ENCODE measurements around the gene ACAD10. TPM values are rescaled to one million over a fixed set of nuclear protein-coding genes. Genes with fewer than 3 reads are reported as not detected.
"Not testable (repeated sequence)": the region's sequence is repeated elsewhere in the genome, so short reads cannot be mapped to it uniquely, and the experiment has no call there.

ACAD10 gene
- total RNA-seq, 1 donor from 2014 or later, result 18.3 TPM

DNA sequence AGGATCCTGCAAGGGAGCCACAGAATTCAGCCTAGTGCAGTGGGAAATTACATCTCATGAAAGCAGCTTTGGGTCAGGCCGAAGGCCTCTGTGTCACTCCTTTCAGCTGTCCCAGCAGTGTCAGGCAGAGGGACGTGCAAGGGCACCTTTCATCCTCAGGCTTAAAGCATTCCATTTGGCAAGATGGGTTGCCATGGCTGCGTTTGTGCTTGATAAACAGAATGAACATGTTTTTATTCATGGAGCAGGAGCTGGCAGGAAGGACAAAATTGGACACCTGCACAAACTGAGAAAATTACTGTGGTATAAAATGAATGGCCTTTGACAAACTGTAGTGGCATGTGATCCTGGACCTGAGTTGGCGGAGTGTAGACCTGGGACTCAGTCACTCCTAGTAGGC, 29.4 kb downstream of the ACAD10 start:
- H3K4me1 ChIP-seq (ENCODE audit: control insufficient read depth in 3 of 3, insufficient read depth in 3 of 3, low read length in 3 of 3), result peaks cover 6 to 13% (median 11%) of the 10 kb centered on the region in 3 donors
- H3K27ac ChIP-seq (ENCODE audit: low read depth, low read length), result peak overlapping the region; percentile 78
- peaks cover 22 to 47% (median 38%) of the 10 kb centered on the region in 3 donors for H3K36me3 ChIP-seq (ENCODE audit: control insufficient read depth in 3 of 3, insufficient read depth in 3 of 3, low read length in 3 of 3)
- no peaks in the 10 kb centered on the region for H3K9me3 ChIP-seq (ENCODE audit: control insufficient read depth in 3 of 3, low read length in 3 of 3)
- no peak overlapping the region for H3K4me3 ChIP-seq (ENCODE audit: low read length in 3 of 3)
- H3K9ac ChIP-seq (ENCODE audit: low read depth in 1 of 3, low read length in 3 of 3), result peak overlapping the region in 2 of 3 donors; percentile 3 to 41
- H3K27me3 ChIP-seq (ENCODE audit: control insufficient read depth in 3 of 3, insufficient read depth in 3 of 3, low read length in 3 of 3), result no peaks in the 10 kb centered on the region

- not testable (repeated sequence) for H3K27me3 ChIP-seq (ENCODE audit: control insufficient read depth in 3 of 3, insufficient read depth in 3 of 3, low read length in 3 of 3); H3K27ac ChIP-seq (ENCODE audit: low read depth, low read length); H3K4me3 ChIP-seq (ENCODE audit: low read length in 3 of 3); H3K9ac ChIP-seq (ENCODE audit: low read depth in 1 of 3, low read length in 3 of 3); H3K9me3 ChIP-seq (ENCODE audit: control insufficient read depth in 3 of 3, low read length in 3 of 3)
- Histone ChIP-seq H3K4me1 (ENCODE audit: control insufficient read depth in 3 of 3, insufficient read depth in 3 of 3, low read length in 3 of 3) (peaks cover 6 to 13% (median 11%) of the 10 kb centered on the region in 3 donors), H3K36me3 (ENCODE audit: control insufficient read depth in 3 of 3, insufficient read depth in 3 of 3, low read length in 3 of 3) (peaks cover 22 to 42% (median 33%) of the 10 kb centered on the region in 3 donors)
These were observed 33.5 kb downstream of the ACAD10 start for GRCh38 chr12:111719316-111719715.

GRCh38 chr12:111720457-111720856, 34.6 kb downstream of the ACAD10 start:
- Histone ChIP-seq H3K9me3 (ENCODE audit: control insufficient read depth in 3 of 3, low read length in 3 of 3) (no peaks in the 10 kb centered on the region), H3K27me3 (ENCODE audit: control insufficient read depth in 3 of 3, insufficient read depth in 3 of 3, low read length in 3 of 3) (no peaks in the 10 kb centered on the region), H3K27ac (ENCODE audit: low read depth, low read length) (no peak overlapping the region), H3K9ac (ENCODE audit: low read depth in 1 of 3, low read length in 3 of 3) (no peak overlapping the region), H3K4me1 (ENCODE audit: control insufficient read depth in 3 of 3, insufficient read depth in 3 of 3, low read length in 3 of 3) (peaks cover 4 to 7% (median 6%) of the 10 kb centered on the region in 3 donors), H3K4me3 (ENCODE audit: low read length in 3 of 3) (no peak overlapping the region), H3K36me3 (ENCODE audit: control insufficient read depth in 3 of 3, insufficient read depth in 3 of 3, low read length in 3 of 3) (peaks cover 20 to 36% (median 28%) of the 10 kb centered on the region in 3 donors)

- H3K4me1 ChIP-seq (ENCODE audit: control insufficient read depth in 3 of 3, insufficient read depth in 3 of 3, low read length in 3 of 3); H3K9me3 ChIP-seq (ENCODE audit: control insufficient read depth in 3 of 3, low read length in 3 of 3); H3K4me3 ChIP-seq (ENCODE audit: low read length in 3 of 3); H3K9ac ChIP-seq (ENCODE audit: low read depth in 1 of 3, low read length in 3 of 3); H3K27ac ChIP-seq (ENCODE audit: low read depth, low read length); H3K27me3 ChIP-seq (ENCODE audit: control insufficient read depth in 3 of 3, insufficient read depth in 3 of 3, low read length in 3 of 3): not testable (repeated sequence)
- peaks cover 24 to 32% (median 29%) of the 10 kb centered on the region in 3 donors for H3K36me3 ChIP-seq (ENCODE audit: control insufficient read depth in 3 of 3, insufficient read depth in 3 of 3, low read length in 3 of 3)
These were observed 38.0 kb downstream of the ACAD10 start for GRCh38 chr12:111723646-111724360.

DNA sequence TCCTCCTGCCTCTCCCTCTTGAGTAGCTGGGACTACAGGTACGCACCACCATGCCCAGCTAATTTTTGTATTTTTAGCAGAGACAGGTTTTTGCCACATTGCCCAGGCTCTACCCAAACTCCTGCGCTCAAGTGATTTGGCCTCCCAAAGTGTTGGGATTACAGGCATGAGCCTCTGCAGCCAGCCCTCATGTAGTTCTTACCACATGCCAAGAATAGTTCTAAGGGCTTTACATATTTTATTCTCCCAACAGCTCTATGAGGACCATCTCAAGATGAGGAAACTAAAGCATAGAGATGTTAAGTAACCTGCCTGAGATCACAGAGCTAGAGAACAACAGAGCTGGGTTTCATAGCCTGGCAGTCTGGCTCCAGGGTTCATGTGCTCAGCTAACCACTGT, 42.9 kb downstream of the ACAD10 start:
- Histone ChIP-seq H3K27me3 (ENCODE audit: control insufficient read depth in 3 of 3, insufficient read depth in 3 of 3, low read length in 3 of 3) (no peaks in the 10 kb centered on the region), H3K36me3 (ENCODE audit: control insufficient read depth in 3 of 3, insufficient read depth in 3 of 3, low read length in 3 of 3) (peaks cover 34 to 45% (median 36%) of the 10 kb centered on the region in 3 donors), H3K9me3 (ENCODE audit: control insufficient read depth in 3 of 3, low read length in 3 of 3) (no peaks in the 10 kb centered on the region), H3K27ac (ENCODE audit: low read depth, low read length) (no peak overlapping the region), H3K4me3 (ENCODE audit: low read length in 3 of 3) (no peak overlapping the region), H3K4me1 (ENCODE audit: control insufficient read depth in 3 of 3, insufficient read depth in 3 of 3, low read length in 3 of 3) (peaks cover 0 to 2% (median 0%) of the 10 kb centered on the region in 3 donors), H3K9ac (ENCODE audit: low read depth in 1 of 3, low read length in 3 of 3) (no peak overlapping the region)

GRCh38 chr12:111730420-111730819, 44.6 kb downstream of the ACAD10 start:
- Histone ChIP-seq H3K4me1 (ENCODE audit: control insufficient read depth in 3 of 3, insufficient read depth in 3 of 3, low read length in 3 of 3) (peaks cover 0 to 2% (median 0%) of the 10 kb centered on the region in 3 donors), H3K27me3 (ENCODE audit: control insufficient read depth in 3 of 3, insufficient read depth in 3 of 3, low read length in 3 of 3) (no peaks in the 10 kb centered on the region), H3K9ac (ENCODE audit: low read depth in 1 of 3, low read length in 3 of 3) (no peak overlapping the region), H3K9me3 (ENCODE audit: control insufficient read depth in 3 of 3, low read length in 3 of 3) (no peaks in the 10 kb centered on the region), H3K36me3 (ENCODE audit: control insufficient read depth in 3 of 3, insufficient read depth in 3 of 3, low read length in 3 of 3) (peaks cover 38 to 45% (median 40%) of the 10 kb centered on the region in 3 donors), H3K27ac (ENCODE audit: low read depth, low read length) (no peak overlapping the region), H3K4me3 (ENCODE audit: low read length in 3 of 3) (no peak overlapping the region)

DNA sequence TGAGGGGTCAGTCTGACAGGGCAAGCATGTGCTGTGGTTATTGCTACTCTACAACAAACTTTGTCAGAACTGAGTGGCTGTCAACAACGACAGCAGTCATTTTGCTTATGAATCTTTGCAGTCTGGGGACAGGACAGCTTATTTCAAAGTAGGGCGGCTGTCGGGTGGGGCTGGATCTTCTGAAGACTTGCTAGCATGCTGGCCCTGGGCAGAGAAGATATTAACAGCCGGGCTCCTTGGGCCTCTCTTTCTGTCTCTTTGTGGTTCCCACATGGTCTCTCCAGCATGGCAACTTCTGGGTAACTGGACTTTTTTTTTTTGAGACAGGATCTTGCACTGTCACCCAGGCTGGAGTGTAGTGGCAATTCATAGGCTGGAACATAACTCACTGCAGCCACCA, 46.9 kb downstream of the ACAD10 start:
- Histone ChIP-seq H3K4me3 (ENCODE audit: low read length in 3 of 3) (no peak overlapping the region), H3K27ac (ENCODE audit: low read depth, low read length) (no peak overlapping the region), H3K27me3 (ENCODE audit: control insufficient read depth in 3 of 3, insufficient read depth in 3 of 3, low read length in 3 of 3) (no peaks in the 10 kb centered on the region), H3K36me3 (ENCODE audit: control insufficient read depth in 3 of 3, insufficient read depth in 3 of 3, low read length in 3 of 3) (peaks cover 39 to 55% (median 40%) of the 10 kb centered on the region in 3 donors), H3K9me3 (ENCODE audit: control insufficient read depth in 3 of 3, low read length in 3 of 3) (no peaks in the 10 kb centered on the region), H3K4me1 (ENCODE audit: control insufficient read depth in 3 of 3, insufficient read depth in 3 of 3, low read length in 3 of 3) (peaks cover 0 to 2% (median 0%) of the 10 kb centered on the region in 3 donors), H3K9ac (ENCODE audit: low read depth in 1 of 3, low read length in 3 of 3) (no peak overlapping the region)

- Histone ChIP-seq H3K4me1 (ENCODE audit: control insufficient read depth in 3 of 3, insufficient read depth in 3 of 3, low read length in 3 of 3) (peaks cover 0 to 2% (median 0%) of the 10 kb centered on the region in 3 donors), H3K4me3 (ENCODE audit: low read length in 3 of 3) (no peak overlapping the region), H3K9ac (ENCODE audit: low read depth in 1 of 3, low read length in 3 of 3) (no peak overlapping the region), H3K36me3 (ENCODE audit: control insufficient read depth in 3 of 3, insufficient read depth in 3 of 3, low read length in 3 of 3) (peaks cover 34 to 53% (median 37%) of the 10 kb centered on the region in 3 donors), H3K27me3 (ENCODE audit: control insufficient read depth in 3 of 3, insufficient read depth in 3 of 3, low read length in 3 of 3) (no peaks in the 10 kb centered on the region), H3K27ac (ENCODE audit: low read depth, low read length) (no peak overlapping the region), H3K9me3 (ENCODE audit: control insufficient read depth in 3 of 3, low read length in 3 of 3) (no peaks in the 10 kb centered on the region)
These were observed 47.6 kb downstream of the ACAD10 start for GRCh38 chr12:111733340-111733915.

DNA sequence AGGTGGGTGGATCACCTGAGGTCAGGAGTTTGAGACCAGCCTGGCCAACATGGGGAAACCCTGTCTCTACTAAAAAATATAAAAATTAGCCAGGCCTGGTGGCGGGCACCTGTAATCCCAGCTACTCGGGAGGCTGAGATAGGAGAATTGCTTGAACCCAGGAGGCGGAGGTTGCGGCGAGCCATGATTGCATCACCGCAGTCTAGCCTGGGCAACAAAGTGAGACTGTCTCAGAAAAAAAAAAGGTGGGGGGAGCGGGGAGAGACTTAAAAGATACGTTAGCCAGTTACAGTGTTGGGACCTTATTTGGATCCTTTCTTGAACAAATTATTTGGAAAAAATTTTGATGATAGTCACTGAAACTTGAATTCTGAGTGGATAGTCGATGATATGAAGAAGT, 53.7 kb downstream of the ACAD10 start:
- not testable (repeated sequence) for H3K9me3 ChIP-seq (ENCODE audit: control insufficient read depth in 3 of 3, low read length in 3 of 3); H3K27me3 ChIP-seq (ENCODE audit: control insufficient read depth in 3 of 3, insufficient read depth in 3 of 3, low read length in 3 of 3); H3K4me1 ChIP-seq (ENCODE audit: control insufficient read depth in 3 of 3, insufficient read depth in 3 of 3, low read length in 3 of 3); H3K9ac ChIP-seq (ENCODE audit: low read depth in 1 of 3, low read length in 3 of 3); H3K4me3 ChIP-seq (ENCODE audit: low read length in 3 of 3); H3K27ac ChIP-seq (ENCODE audit: low read depth, low read length)
- peaks cover 12 to 25% (median 20%) of the 10 kb centered on the region in 3 donors for H3K36me3 ChIP-seq (ENCODE audit: control insufficient read depth in 3 of 3, insufficient read depth in 3 of 3, low read length in 3 of 3)

DNA sequence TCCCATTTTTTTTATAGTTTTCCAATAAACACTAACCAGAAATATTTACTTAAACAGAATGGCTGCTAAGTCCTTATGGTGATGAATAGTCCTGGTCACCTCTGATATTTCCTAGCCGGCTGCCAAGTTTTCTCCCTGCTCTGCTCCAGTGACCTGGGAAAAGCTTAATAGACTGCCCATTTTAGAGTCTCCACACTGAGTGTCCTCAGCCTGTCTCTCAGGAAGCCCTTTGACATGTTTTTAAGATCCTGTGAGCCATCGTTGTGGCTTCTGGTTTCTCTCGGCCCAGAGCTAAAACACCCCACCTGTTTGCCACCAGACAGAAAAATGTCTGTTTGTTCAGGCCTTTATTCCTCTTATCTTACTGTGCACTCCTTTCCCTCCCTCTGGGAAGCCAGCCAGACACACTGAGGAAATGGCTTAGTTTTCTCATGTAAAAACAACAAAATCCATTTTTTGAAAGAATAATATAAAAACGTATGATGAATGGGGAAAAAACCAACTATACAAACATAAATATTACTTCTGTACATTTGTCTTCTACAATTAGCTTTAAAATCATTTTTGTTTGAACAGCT, 55.5 kb downstream of the ACAD10 start:
- Histone ChIP-seq H3K4me3 (ENCODE audit: low read length in 3 of 3) (no peak overlapping the region), H3K36me3 (ENCODE audit: control insufficient read depth in 3 of 3, insufficient read depth in 3 of 3, low read length in 3 of 3) (peaks cover 18 to 40% (median 34%) of the 10 kb centered on the region in 3 donors), H3K4me1 (ENCODE audit: control insufficient read depth in 3 of 3, insufficient read depth in 3 of 3, low read length in 3 of 3) (no peaks in the 10 kb centered on the region), H3K27me3 (ENCODE audit: control insufficient read depth in 3 of 3, insufficient read depth in 3 of 3, low read length in 3 of 3) (no peaks in the 10 kb centered on the region), H3K27ac (ENCODE audit: low read depth, low read length) (no peak overlapping the region), H3K9ac (ENCODE audit: low read depth in 1 of 3, low read length in 3 of 3) (no peak overlapping the region), H3K9me3 (ENCODE audit: control insufficient read depth in 3 of 3, low read length in 3 of 3) (no peaks in the 10 kb centered on the region)
